ENCODE results near the gene IRAK2.

The IRAK2 gene

DNA sequence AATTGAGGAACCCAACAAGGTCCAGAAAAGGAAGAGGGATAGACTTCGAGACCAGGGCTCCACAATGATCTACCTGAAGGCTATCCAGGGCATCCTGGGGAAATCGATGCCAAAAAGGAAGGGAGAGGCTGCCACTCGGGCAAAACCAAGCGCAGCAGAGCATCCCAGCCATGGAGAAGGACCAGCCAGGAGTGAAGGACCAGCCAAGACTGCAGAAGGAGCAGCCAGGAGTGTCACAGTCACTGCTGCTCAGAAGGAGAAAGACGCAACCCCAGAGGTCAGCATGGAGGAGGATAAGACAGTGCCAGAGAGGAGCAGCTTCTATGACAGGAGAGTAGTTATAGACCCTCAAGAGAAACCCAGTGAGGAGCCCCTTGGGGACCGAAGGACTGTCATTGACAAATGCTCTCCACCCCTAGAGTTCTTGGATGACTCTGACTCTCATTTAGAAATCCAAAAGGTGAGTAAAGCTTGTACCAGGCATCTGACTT, 95.5 kb downstream of the IRAK2 start:
- no peak overlapping the region for H2AFZ ChIP-seq (ENCODE audit: low read depth, low read length)
- peaks cover 55% of the 10 kb centered on the region for H4K20me1 ChIP-seq (ENCODE audit: insufficient read depth, low read length)
- H3K79me2 ChIP-seq (ENCODE audit: insufficient read depth, low read length): peaks cover 95% of the 10 kb centered on the region
- H3K4me3 ChIP-seq (ENCODE audit: low read depth in 1 of 2, low read length in 2 of 2): no peak overlapping the region
- no peaks in the 10 kb centered on the region for H3K27me3 ChIP-seq (ENCODE audit: insufficient read depth, low read length, poor library complexity)
- no peak overlapping the region for H3K27ac ChIP-seq (ENCODE audit: low read length)
- H3K4me1 ChIP-seq (ENCODE audit: insufficient read depth, low read length): peaks cover 11% of the 10 kb centered on the region; the same call in 1 of the 2 replicates
- no peak overlapping the region for H3K4me2 ChIP-seq (ENCODE audit: insufficient read depth, low read length)
- no peak for TF ChIP-seq EZH2 (IDR thresholded peaks at IDR 0.05; ENCODE audit: borderline replicate concordance, low read depth, low read length, severe bottlenecking)
- no peak for TF ChIP-seq CTCF (IDR thresholded peaks at IDR 0.05; ENCODE audit: borderline replicate concordance, extremely low read depth, low read length, poor library complexity, severe bottlenecking)
- DNase-seq (no peak), ATAC-seq (ENCODE audit: insufficient read depth, low read depth) (no peak)
- H3K9me3 ChIP-seq (ENCODE audit: insufficient read depth, low read length, severe bottlenecking): no peaks in the 10 kb centered on the region
- H3K36me3 ChIP-seq (ENCODE audit: insufficient read depth, low read length): peaks cover 86% of the 10 kb centered on the region
- H3K9ac ChIP-seq (ENCODE audit: low read depth, low read length): no peak overlapping the region

- H3K9me3 ChIP-seq (ENCODE audit: insufficient read depth, low read length, severe bottlenecking): no peaks in the 10 kb centered on the region
- no peak overlapping the region for H3K9ac ChIP-seq (ENCODE audit: low read depth, low read length)
- H3K4me1 ChIP-seq (ENCODE audit: insufficient read depth, low read length): peaks cover 11% of the 10 kb centered on the region; the same call in 1 of the 2 replicates
- H3K4me2 ChIP-seq (ENCODE audit: insufficient read depth, low read length): no peak overlapping the region
- H3K79me2 ChIP-seq (ENCODE audit: insufficient read depth, low read length): peaks cover 94% of the 10 kb centered on the region
- H4K20me1 ChIP-seq (ENCODE audit: insufficient read depth, low read length): peaks cover 54% of the 10 kb centered on the region
- no peak for TF ChIP-seq EZH2 (IDR thresholded peaks at IDR 0.05; ENCODE audit: borderline replicate concordance, low read depth, low read length, severe bottlenecking)
- TF ChIP-seq CTCF (IDR thresholded peaks at IDR 0.05; ENCODE audit: borderline replicate concordance, extremely low read depth, low read length, poor library complexity, severe bottlenecking): no peak
- peaks cover 84% of the 10 kb centered on the region for H3K36me3 ChIP-seq (ENCODE audit: insufficient read depth, low read length)
- DNase-seq (no peak), ATAC-seq (ENCODE audit: insufficient read depth, low read depth) (no peak)
- H3K27ac ChIP-seq (ENCODE audit: low read length): no peak overlapping the region
- H3K27me3 ChIP-seq (ENCODE audit: insufficient read depth, low read length, poor library complexity): no peaks in the 10 kb centered on the region
- H3K4me3 ChIP-seq (ENCODE audit: low read depth in 1 of 2, low read length in 2 of 2): no peak overlapping the region
- H2AFZ ChIP-seq (ENCODE audit: low read depth, low read length): no peak overlapping the region
Observed at GRCh38 chr3:10262027-10262426, 97.3 kb downstream of the IRAK2 start.

- Histone ChIP-seq H3K4me1 (ENCODE audit: insufficient read depth, low read length) (peaks cover 11% of the 10 kb centered on the region; the same call in 1 of the 2 replicates), H3K36me3 (ENCODE audit: insufficient read depth, low read length) (peaks cover 93% of the 10 kb centered on the region), H3K27me3 (ENCODE audit: insufficient read depth, low read length, poor library complexity) (no peaks in the 10 kb centered on the region), H2AFZ (ENCODE audit: low read depth, low read length) (no peak overlapping the region), H3K9me3 (ENCODE audit: insufficient read depth, low read length, severe bottlenecking) (no peaks in the 10 kb centered on the region), H3K4me3 (ENCODE audit: low read depth in 1 of 2, low read length in 2 of 2) (no peak overlapping the region), H4K20me1 (ENCODE audit: insufficient read depth, low read length) (peaks cover 62% of the 10 kb centered on the region), H3K27ac (ENCODE audit: low read length) (0 out of 2 replicates have a peak overlapping the region, but pooled peaks have one; percentile 5), H3K9ac (ENCODE audit: low read depth, low read length) (no peak overlapping the region), H3K4me2 (ENCODE audit: insufficient read depth, low read length) (no peak overlapping the region), H3K79me2 (ENCODE audit: insufficient read depth, low read length) (peaks cover 97% of the 10 kb centered on the region)
- TF ChIP-seq EZH2 (IDR thresholded peaks at IDR 0.05; ENCODE audit: borderline replicate concordance, low read depth, low read length, severe bottlenecking) (no peak), CTCF (IDR thresholded peaks at IDR 0.05; ENCODE audit: borderline replicate concordance, extremely low read depth, low read length, poor library complexity, severe bottlenecking) (peak; percentile 47)
- peak; percentile 29 for DNase-seq
- ATAC-seq (ENCODE audit: insufficient read depth, low read depth): peak; percentile 89
Observed at GRCh38 chr3:10263646-10264363, 99.1 kb downstream of the IRAK2 start.

Measured in DND-41 (cell line).